GM19467 (cell line): ENCODE results near the gene RGS17.

ENCODE experiments used
- ATAC-seq: cut with Tn5 transposase; IDR thresholded peaks from one replicate; pipeline ENCODE4 v1.9.1; 2021; ENCODE audit warnings: mild to moderate bottlenecking, moderate library complexity; ENCODE audit not compliant: unreplicated experiment

RGS17 gene

DNA sequence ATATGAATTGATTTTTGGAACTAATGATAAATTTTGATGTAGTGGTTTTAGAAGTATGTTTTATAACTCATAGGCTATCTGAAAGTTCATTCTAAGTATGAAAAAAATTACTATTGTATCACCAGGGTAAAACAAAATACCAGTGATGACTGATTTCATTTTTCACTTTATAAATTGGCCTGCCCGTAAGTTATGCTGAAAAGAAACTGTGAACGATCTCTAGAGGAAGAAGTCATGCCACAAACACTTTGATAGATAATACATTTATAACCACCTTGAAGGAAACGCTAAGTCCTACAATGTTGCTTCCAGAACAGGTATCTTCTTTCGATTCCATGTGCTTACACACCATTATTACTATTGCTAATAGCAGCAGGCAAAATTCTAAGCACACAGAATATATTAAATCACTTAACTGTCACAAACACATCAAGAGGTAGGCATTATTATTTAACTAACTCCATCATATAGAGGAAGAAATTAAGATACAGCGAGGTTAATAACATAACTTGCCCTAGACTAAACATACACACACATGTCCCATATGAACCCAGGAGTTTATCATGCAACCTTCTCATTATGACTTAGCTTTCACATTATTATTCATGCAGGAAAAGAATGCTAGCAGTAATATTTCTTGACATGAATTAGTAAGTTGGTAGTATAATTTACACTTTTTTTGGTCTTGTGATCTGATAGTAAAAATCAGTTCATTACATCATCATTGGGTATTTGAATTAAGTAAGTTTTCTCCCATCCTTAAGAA is 44.7 kb downstream of the RGS17 start:
- no peak for ATAC-seq

DNA sequence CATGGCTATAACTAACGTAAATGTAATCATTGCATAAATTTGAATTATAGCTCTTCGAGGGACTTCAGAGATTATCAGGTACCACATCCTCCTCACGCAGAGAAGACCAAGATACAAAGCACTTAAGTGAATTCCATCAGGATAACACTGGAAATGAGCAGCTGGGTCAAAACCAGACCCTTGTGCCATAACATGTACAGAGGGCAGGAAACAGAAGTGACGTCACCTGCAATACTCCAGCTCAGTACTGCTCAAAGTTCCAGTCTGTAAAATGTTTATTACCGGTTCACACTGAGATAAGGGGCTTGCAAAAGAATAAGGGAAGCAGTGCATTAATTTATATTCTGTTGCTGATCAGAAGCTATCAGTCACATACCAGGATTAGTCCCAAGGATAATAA is 45.8 kb downstream of the RGS17 start:
- no peak for ATAC-seq

DNA sequence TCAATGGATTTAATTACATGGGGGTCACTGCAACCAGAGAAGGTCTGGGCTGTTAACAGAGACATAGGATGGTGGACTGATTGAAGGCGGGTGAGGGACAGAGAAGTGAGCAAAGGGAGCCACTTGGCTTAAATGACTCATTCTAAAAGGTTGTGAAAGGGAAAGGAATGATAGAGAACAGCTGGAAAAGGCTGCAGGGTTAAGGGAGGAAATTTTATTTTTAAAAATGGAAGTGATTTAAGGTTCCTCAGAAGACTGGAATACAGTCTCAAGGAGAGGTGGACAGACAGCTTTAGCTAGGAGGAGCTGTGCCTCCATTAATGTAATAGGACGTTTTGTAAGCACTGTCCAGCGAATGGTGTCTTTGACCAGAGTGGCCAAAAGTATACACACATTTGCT is 46.7 kb downstream of the RGS17 start:
- no peak for ATAC-seq

DNA sequence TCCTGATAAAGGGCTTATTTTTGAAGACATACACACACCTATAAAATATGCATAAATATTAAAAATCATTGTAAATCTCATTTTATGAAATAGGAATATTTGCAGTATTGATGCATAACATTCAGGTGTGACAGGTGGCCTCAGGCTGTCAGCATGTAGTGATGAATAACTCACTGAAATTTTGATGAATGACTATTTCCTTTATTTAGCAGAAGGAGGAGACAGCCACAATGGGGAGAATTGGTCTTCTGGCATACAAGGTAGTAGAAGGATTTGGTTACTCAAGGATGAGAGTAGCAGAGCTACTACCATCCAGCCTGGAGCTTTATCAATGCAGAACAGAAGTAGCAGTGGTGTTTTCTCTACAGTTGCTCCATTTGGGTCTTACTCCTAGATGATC is 47.2 kb downstream of the RGS17 start:
- ATAC-seq = no peak

DNA sequence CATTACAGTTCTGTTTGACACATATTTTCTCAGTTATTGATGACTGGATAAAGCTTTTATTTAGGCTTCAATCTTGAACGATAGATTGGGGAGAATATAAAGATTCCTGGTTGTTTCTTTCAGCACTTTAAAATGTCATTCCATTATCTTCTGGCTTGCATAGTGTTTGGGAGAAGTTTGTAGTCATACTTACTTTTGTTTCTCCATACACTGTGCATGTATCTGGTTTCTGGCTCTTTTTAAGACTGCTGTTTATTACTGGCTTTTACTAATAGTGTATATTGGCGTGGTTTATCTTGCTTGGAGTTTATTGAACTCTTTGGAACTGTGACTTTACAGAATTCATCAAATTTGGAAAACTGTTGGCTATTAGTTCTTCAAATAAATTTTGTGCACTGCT is 49.2 kb downstream of the RGS17 start:
- ATAC-seq = no peak

DNA sequence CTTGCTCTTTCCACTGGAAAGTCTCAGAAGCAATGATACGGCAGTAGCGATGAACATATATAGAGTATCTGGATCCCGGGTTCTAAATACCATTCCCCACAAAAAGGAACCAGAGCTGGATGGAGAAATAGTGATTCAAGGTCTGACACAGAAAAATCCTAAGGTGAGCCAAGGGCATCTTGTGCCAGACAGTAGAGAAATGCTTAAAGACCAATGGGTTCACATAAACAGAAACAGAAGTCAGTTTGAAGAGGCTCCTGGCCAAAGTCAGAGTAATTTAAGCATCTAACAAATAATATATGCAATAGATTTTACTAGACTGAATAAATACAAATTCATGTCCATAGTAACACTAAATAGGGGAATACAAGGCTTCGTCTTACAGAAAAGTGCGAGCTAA is 54.7 kb downstream of the RGS17 start:
- ATAC-seq = no peak

DNA sequence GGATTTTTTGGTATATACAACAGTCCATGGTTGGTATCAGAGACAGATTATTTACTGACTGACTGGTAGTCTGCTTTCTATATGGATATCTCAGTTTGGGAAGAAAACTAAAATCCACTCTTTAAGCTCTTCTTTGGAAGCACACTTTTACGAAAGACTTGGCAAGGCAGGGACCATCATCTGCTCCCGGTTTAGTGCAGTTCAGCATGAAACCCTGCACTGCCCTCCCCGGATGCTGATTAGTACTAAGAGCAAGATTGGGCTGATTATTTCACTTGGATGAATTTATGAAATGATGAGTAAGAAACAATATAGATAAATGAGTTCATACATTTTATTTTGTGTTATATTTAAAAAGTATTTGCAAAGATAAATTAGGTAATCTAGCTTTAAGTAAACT is 56.3 kb downstream of the RGS17 start:
- no peak for ATAC-seq

DNA sequence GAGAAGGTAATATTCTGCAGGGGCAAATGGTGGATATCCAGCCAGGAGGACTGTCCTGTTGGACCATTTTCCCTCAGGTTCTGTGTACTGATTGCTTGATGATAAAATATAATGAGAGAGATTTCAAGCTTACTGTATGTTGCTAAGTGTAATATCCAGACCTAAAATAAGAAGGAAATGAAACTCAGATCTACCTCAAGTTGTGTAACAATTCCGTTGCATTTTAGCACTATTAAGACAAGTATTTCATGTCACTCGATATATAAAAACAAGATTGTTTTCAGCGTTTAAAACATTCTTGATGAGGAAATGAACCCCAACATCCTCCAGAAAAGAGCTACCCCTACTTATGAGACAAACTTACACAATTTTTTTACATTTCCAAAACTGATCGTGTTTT is 57.2 kb downstream of the RGS17 start:
- ATAC-seq = no peak

DNA sequence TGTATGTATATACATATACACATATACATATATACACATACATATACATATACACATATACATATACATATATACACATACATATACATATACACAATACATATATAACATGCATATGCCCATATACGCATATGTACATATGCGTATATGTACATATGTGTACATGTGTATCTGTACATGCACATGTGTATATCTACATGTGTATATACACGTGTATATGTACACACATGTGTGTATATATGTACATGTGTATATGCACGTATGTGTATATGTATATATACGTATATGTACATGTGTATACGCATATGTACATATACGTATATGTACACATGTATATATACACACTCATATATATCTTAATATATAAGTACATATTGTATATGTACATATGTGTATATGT is 60.3 kb downstream of the RGS17 start:
- ATAC-seq = no peak

DNA sequence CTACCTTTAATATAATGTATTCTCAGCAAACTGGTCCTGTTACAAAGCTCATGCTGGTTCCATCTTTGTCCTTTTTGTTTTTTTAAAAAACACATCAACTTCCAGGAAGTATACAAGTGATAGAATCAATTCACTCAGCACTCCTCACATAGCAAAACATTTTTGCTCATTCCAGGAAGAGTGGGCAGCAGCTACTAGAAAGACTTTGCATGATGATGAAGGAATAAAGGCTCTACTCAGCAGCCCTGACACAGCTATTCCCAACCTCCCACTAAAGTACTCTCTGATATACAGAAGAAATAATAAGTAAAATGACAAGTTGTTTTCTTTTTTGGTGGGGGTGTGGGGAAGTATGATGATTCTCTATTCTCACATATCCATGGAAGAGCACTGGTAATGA is 61.2 kb downstream of the RGS17 start:
- ATAC-seq = no peak

DNA sequence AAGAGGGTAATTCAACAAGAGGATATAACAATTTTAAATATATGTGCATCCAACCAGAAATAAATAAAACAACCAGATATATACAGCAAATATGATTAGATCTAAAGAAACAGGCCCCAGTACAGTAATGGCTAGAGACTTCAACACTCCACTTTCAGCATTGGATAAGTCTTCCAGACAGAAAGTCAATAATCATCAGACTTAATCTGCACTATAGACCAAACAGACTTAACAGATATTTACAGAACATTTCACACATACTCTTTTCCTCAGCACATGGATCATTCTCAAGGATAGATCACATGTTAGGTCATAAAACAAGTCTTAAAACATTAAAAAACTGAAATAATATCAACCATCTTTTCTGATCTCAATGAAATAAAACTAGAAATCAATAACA is 65.9 kb downstream of the RGS17 start:
- ATAC-seq = no peak

DNA sequence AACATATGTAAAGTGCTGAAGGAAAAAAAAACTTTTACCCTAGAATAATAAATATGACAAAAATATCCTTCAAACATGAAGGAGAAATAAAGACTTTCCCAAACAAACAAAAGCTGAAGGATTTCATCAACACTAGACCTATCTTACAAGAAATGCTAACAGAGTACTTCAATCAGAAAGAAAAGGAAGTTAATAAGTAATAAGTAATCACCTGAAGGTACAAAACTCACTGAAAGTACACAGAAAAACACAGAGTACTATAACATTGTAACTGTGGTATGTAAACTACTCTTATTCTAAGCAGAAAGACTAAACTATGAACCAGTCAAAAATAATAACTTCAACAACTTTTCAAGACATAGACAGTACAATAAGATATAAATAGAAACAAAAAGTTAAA is 67.1 kb downstream of the RGS17 start:
- no peak for ATAC-seq

DNA sequence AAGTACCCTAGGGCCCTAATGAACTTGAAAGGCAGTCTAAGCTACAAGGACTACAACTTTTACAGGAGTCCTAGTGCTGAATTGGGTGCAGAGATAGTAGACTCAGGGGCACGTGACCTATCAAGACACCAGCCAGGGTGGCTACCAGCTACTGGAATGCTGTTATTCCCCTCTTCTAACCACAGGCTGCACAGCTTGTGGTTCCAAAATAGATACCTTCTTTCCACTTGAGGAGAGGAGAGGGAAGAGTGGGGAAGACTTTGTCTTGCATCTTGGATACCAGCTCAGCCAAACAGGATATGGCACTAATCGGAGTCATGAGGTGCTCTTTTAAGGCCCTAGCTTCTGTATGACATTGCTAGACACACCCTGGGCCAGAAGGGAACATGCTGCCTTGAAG is 68.6 kb downstream of the RGS17 start:
- no peak for ATAC-seq

DNA sequence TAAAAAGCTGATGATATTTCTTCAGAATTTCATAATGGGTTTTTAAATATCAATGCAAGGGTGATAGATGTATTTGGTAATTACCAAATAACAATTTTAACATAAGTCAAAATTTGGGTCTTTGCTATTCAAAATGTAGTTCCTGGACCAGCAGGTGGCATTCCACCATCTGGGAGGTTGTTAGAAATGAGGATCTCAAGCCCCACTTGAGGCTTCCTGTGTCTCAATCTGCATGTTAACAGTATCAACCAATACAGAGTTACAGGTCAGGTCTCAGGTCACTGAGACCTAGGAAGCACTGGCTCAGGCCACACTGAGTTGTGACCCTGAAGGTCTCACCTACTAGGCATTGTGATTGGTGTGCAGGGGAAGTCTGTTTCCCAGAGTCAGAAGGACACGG is 71.3 kb downstream of the RGS17 start:
- no peak for ATAC-seq

DNA sequence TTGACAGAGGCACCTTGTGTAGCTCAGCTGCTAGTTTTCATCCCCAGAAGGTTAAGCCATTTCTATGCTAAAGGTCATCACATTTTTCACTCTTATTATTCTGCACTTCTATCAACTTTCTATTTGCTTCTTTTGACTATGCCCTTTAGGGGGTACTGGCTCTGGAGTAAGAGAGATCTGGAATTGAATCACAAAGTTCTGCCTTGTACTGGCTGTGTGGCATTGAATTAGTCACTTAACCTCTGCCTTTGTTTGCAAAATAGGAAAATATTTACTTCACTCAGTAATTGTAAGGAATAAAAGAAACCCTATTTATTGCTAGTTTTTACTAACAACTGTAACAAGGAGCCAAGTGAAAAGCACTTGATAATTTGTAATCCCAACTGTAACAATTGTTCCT is 71.8 kb downstream of the RGS17 start:
- ATAC-seq = no peak

DNA sequence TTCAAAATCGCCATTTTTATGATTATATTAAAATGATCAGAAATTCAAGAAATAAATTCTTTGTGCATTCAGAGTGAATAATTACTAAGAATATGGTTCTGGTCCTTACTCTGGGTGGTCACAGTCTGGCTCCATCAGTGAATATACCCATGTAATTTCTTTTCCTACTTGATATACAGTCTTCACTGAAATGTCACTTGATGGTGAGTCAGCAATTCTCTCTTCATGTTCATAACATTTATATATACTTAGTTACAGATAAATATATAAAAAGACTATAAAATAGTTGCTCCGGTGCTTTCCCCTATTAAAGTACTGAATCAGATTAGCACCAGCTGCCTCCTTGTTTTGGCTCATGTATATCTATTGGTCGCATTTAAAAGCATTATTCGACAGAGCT is 72.2 kb downstream of the RGS17 start:
- no peak for ATAC-seq

DNA sequence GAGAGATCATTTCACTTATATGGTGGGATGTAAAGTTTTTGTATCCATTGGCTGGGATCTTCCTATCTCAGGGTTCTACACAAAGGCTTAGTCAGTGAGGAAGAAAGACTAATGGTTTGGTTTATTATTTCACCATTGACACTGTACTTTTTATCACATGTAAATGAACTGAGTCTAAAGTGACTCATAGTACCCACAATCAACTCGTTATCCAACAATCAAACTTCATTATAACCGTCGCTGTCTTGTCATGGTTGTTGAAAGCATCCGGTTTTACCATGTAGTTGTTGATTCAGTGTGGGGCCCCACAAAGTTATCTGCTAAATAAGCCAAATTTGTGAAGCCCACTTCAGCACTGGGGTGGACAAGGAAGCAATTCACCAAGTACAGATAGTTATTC is 72.8 kb downstream of the RGS17 start:
- no peak for ATAC-seq

DNA sequence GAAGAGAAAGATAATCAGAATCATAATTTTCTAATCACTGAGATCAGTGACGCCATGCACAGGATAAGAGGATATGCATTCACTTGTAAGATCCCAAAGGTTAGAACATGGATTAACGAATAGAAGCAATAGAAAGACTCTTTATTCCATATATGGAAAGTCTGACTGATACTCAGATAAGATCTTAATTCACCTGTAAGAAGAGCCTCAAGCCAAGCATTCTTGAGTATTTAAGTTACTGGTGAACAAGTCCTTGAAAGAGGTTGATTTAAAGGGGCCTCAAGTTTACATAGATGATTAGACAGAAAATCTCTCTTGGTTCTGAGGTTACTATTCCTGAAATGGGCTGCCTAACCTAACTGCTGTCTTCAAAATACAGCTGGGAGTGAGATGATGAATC is 74.8 kb downstream of the RGS17 start:
- no peak for ATAC-seq

DNA sequence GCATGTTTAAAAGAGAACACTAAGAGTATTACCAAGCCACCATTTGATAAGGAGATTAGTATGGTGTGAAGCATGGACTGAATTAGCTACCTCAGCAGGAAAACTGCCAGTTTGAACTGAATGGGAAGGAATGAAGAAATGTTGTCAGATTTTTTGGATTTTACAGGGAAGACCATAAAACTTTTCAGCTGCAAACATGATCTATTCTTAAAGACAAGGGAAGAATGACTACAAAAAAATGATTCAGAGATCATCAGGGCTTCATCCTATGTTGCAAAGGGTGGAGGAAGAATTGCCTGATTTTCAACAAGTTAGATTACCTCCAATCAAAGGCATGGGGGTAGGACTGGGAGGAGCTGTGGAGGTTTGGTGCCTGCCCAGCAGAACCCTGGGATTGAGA is 79.3 kb downstream of the RGS17 start:
- ATAC-seq = no peak

DNA sequence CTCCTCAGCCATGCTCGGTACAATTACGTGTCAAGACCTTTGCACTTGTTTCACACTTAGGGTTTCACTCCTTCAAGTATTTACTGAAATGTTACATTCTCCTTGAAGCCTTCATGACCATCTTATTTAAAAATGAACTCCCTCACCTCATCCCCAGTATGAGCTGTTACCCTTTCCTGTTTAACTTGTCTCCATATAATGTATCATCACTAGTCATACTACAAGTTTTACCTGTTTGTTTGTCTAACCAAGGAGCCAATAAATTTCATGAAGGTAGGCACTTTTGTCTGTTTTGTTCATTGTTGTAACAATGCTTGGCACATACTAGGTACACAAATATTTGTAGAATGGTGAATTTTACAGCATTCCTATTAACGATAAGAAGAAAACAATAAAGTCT is 82.5 kb downstream of the RGS17 start:
- ATAC-seq = no peak

DNA sequence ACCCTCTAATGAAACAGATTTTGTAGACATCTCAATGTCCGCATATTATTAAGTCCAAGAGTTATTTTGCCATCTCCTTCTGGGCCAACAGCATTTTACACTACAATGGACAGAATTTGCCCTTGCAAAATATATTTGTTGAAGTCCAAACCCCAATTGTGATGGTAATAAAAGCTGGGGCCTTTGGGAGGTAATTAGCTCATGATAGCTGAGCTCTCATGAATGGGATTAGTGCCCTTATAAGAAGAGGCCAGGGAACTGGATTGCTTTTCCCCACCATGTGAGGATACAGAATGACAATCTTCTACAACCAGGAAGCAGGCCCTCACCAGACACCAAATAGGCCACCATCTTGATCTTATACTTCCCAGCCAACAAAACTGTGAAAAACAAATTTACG is 83.7 kb downstream of the RGS17 start:
- no peak for ATAC-seq

DNA sequence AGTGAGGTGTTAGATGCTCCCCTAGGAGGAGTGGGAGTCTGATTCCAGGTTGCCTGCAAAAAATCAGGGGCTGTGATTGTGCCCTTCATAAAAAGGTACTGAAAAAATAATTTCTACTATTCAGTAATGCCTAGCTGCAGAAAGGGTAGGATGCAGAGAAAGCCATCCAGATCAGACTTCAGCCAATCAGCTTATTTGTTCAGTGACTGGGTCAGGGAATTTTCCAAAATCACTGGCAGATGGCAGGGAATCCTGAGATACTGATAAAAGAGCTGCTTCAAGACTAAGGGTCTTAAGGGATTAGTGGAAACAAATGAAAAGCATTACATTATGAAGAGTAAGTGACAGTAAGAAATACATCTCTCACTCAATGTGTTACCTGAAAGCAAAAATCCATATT is 85.8 kb downstream of the RGS17 start:
- ATAC-seq = no peak

DNA sequence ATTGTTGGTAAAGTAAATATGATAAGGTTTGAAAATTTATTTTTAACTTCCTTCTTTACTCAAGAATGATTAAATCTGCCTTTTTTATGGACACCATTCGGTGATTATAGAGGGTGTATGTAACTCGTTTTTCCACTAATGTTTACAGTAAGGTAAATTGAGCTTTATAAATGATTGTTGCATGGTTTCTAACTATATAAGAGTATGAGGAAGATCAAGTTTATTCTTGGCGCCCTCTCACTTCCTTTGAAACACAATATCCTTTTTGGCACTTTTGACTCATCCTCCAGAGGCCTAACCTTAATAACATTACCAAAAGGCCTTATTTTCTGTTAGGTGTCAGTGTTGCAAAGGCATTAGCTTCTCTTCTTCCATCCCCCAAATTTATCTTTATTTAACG is 86.8 kb downstream of the RGS17 start:
- ATAC-seq = no peak
